HEK293T (cell line): ENCODE measurements around the gene SMCO3.

Experiments
- CTCF ChIA-PET: fragments of 350-600 bp; formaldehyde crosslinking; extraction: SDS; loops from one replicate; lab custom pipeline; 2021; ENCODE audit warnings: antibody characterized with exemption, inconsistent platforms; lab: Yijun Ruan, JAX
- POLR2A ChIA-PET: fragments of 350-600 bp; formaldehyde crosslinking; extraction: SDS; loops from one replicate; lab custom pipeline; 2020; ENCODE audit warnings: antibody characterized with exemption, inconsistent platforms; lab: Yijun Ruan, JAX
- DNase-seq: peaks from one replicate; pipeline ENCODE4 v3.0.0; 2012; ENCODE audit warnings: mixed read lengths; ENCODE audit errors: extremely low spot score
- ARNT ChIP-seq: fragments of 450-650 bp; IDR thresholded peaks from 2 replicates; pipeline ENCODE4 v1.6.1; 2017; ENCODE audit warnings: mild to moderate bottlenecking
- CTBP1 ChIP-seq: fragments of 450-650 bp; IDR thresholded peaks from 2 replicates; pipeline ENCODE4 v1.6.1; 2016; ENCODE audit warnings: borderline replicate concordance
- ELF4 ChIP-seq: fragments of 450-650 bp; IDR thresholded peaks from 2 replicates; pipeline ENCODE4 v1.6.1; 2017; ENCODE audit warnings: antibody characterized with exemption
- FOXK2 ChIP-seq: fragments of 450-650 bp; IDR thresholded peaks from 2 replicates; pipeline ENCODE4 v1.6.1; 2016; ENCODE audit warnings: mild to moderate bottlenecking
- FOXM1 ChIP-seq: fragments of 450-650 bp; IDR thresholded peaks from 2 replicates; pipeline ENCODE4 v1.6.1; 2017; ENCODE audit warnings: mild to moderate bottlenecking, borderline replicate concordance
- HDGF ChIP-seq: fragments of 450-650 bp; IDR thresholded peaks from 2 replicates; pipeline ENCODE4 v1.6.1; 2017; ENCODE audit warnings: antibody characterized with exemption, borderline replicate concordance
- L3MBTL2 ChIP-seq: fragments of 450-650 bp; conservative IDR thresholded peaks from 2 replicates; pipeline ENCODE4 v1.6.1; 2016; ENCODE audit warnings: mild to moderate bottlenecking
- LEF1 ChIP-seq: fragments of 450-650 bp; IDR thresholded peaks from 2 replicates; pipeline ENCODE4 v1.6.1; 2017; ENCODE audit warnings: mild to moderate bottlenecking, borderline replicate concordance
- NFRKB ChIP-seq: fragments of 450-650 bp; IDR thresholded peaks from 2 replicates; pipeline ENCODE4 v1.6.1; 2016; ENCODE audit warnings: mild to moderate bottlenecking, moderate library complexity
- PKNOX1 ChIP-seq: fragments of 450-650 bp; IDR thresholded peaks from 2 replicates; pipeline ENCODE4 v1.6.1; 2016
- SP1 ChIP-seq: fragments of 450-650 bp; IDR thresholded peaks from 2 replicates; pipeline ENCODE4 v1.6.1; 2017
- TARDBP ChIP-seq: fragments of 450-650 bp; IDR thresholded peaks from 2 replicates; pipeline ENCODE4 v1.6.1; 2016
- ZNF384 ChIP-seq: fragments of 450-650 bp; IDR thresholded peaks from 2 replicates; pipeline ENCODE4 v1.6.1; 2016

Gene SMCO3

GRCh38 chr12:14756334-14757143, 57.4 kb downstream of the SMCO3 start:
- CTCF ChIA-PET: interaction anchor here (0.6 to 1.0 kb wide), 6 partner anchors 11 to 1302 kb away, joined by 3 to 10 read pairs (median 3); a partner anchor contains a TSS
- no peak for TF ChIP-seq ZNF384
- no peak for TF ChIP-seq TARDBP
- no peak for TF ChIP-seq ELF4
- TF ChIP-seq FOXM1: no peak
- no peak for TF ChIP-seq L3MBTL2
- no peak for TF ChIP-seq NFRKB
- no peak for TF ChIP-seq SP1
- no peak for TF ChIP-seq CTBP1
- TF ChIP-seq HDGF: no peak
- no peak for TF ChIP-seq FOXK2
- TF ChIP-seq PKNOX1: no peak
- no peak for TF ChIP-seq LEF1
- no peak for TF ChIP-seq ARNT
- POLR2A ChIA-PET: interaction anchor here (2.0 kb wide), 1 partner anchor 14 kb away, joined by 27 read pairs; a partner anchor contains a TSS
- peak; percentile 27 for DNase-seq
